Fibroblast of pulmonary artery (primary cell): ENCODE measurements around the gene CDH15.

Source experiments
- DNase-seq: peaks from one replicate; pipeline ENCODE4 v3.0.0-alpha.2; 2010; ENCODE audit warnings: low read depth
- H3K4me3 ChIP-seq: replicated peaks from 2 replicates; pipeline ENCODE4 v1.5.1; 2011; ENCODE audit warnings: low read depth, mild to moderate bottlenecking, control low read depth, low read length, moderate library complexity
- CTCF ChIP-seq: IDR thresholded peaks from 2 replicates; pipeline ENCODE4 v1.5.1; 2011; ENCODE audit warnings: mild to moderate bottlenecking, control low read depth, low read length, inconsistent platforms; ENCODE audit errors: missing control alignments

Gene CDH15

GRCh38 chr16:89199241-89200123, 27.9 kb downstream of the CDH15 start:
- no peak overlapping the region for H3K4me3 ChIP-seq
- no peak for TF ChIP-seq CTCF
- DNase-seq: no peak

- TF ChIP-seq CTCF: no peak
- peak within 1 kb of the TSS; percentile 21 for H3K4me3 ChIP-seq
- no peak for DNase-seq
Measured at GRCh38 chr16:89200124-89200849, 28.7 kb downstream of the CDH15 start, which contains the start of gene SLC22A31. TSS of gene SLC22A31 (minus strand) at chr16:89200537. CDS start at chr16:89200501, 36 bp downstream.

- DNase-seq: no peak
- H3K4me3 ChIP-seq: no peak overlapping the region
- TF ChIP-seq CTCF: no peak
Measured at GRCh38 chr16:89200850-89201411, 29.4 kb downstream of the CDH15 start.

GRCh38 chr16:89201439-89202377, 30.2 kb downstream of the CDH15 start:
- DNase-seq: peak; percentile 71
- H3K4me3 ChIP-seq: peak overlapping the region; percentile 21
- no peak for TF ChIP-seq CTCF

GRCh38 chr16:89202422-89203215, 31.1 kb downstream of the CDH15 start:
- DNase-seq: no peak
- TF ChIP-seq CTCF: no peak
- H3K4me3 ChIP-seq: peak overlapping the region; percentile 12
